ENCODE measurements around the gene NOS3. TPM values are rescaled to one million over a fixed set of nuclear protein-coding genes. Genes with fewer than 3 reads are reported as not detected.

Gene NOS3
- total and polyA plus RNA-seq, 2 of the 13 experiments (the other 11 are each of a cell fraction or from before 2014, with no cell fraction given): 3.7 to 7.5 TPM

- no peak for TF ChIP-seq ZBTB40 (IDR thresholded peaks at IDR 0.05)
- 0 out of 2 replicates have a peak, but pooled peaks have one; percentile 22 for TF ChIP-seq ZBTB40 (CRISPR knock-in tag; IDR thresholded peaks at IDR 0.05)
- no peak for TF ChIP-seq ZNF282 (IDR thresholded peaks at IDR 0.05; ENCODE audit: partially characterized antibody)
- no peak for TF ChIP-seq MTA1 (CRISPR knock-in tag; IDR thresholded peaks at IDR 0.05; ENCODE audit: borderline replicate concordance)
- no peak for TF ChIP-seq SMAD3 (CRISPR knock-in tag; IDR thresholded peaks at IDR 0.05)
- TF ChIP-seq ZNF766 (CRISPR knock-in tag; IDR thresholded peaks at IDR 0.05; ENCODE audit: borderline replicate concordance): no peak
- TF ChIP-seq ZBTB25 (CRISPR knock-in tag; IDR thresholded peaks at IDR 0.05): peak; percentile 37; the same call in 1 of the 2 replicates
- no peak for TF ChIP-seq ZNF138 (CRISPR knock-in tag; IDR thresholded peaks at IDR 0.05; ENCODE audit: low read depth)
- no peak for TF ChIP-seq FLYWCH1 (CRISPR knock-in tag; IDR thresholded peaks at IDR 0.05)
- TF ChIP-seq ZNF547 (CRISPR knock-in tag; IDR thresholded peaks at IDR 0.05): no peak; the same call in 1 of the 2 replicates
- peak in 1 of 2 experiments; percentile 35; a peak in 1 of 4 replicates for TF ChIP-seq KLF16 (CRISPR knock-in tag; IDR thresholded peaks at IDR 0.05)
- no peak for TF ChIP-seq MED8 (CRISPR knock-in tag; IDR thresholded peaks at IDR 0.05; ENCODE audit: insufficient replicate concordance)
- TF ChIP-seq RXRA (CRISPR knock-in tag; IDR thresholded peaks at IDR 0.05): no peak
- peak; percentile 73 for TF ChIP-seq ZNF230 (CRISPR knock-in tag; IDR thresholded peaks at IDR 0.05)
- no peak for TF ChIP-seq TP53 (CRISPR knock-in tag; conservative IDR thresholded peaks at IDR 0.05)
- TF ChIP-seq MEIS2 (CRISPR knock-in tag; IDR thresholded peaks at IDR 0.05): no peak; the same call in 1 of the 2 replicates
- TF ChIP-seq HNF4G (IDR thresholded peaks at IDR 0.05; ENCODE audit: borderline replicate concordance, low read depth, low read length): peak; percentile 14; the same call in 1 of the 2 replicates
- no peak for TF ChIP-seq HNF4G (CRISPR knock-in tag; IDR thresholded peaks at IDR 0.05; ENCODE audit: borderline replicate concordance, low read depth)
- no peak for TF ChIP-seq ZNF382 (CRISPR knock-in tag; IDR thresholded peaks at IDR 0.05; ENCODE audit: borderline replicate concordance)
- TF ChIP-seq REPIN1 (CRISPR knock-in tag; IDR thresholded peaks at IDR 0.05; ENCODE audit: borderline replicate concordance, low read depth): 0 out of 2 replicates have a peak, but pooled peaks have one; percentile 28
- no peak for TF ChIP-seq DR1 (CRISPR knock-in tag; IDR thresholded peaks at IDR 0.05)
These were observed 71.8 kb downstream of the NOS3 start (continued) for GRCh38 chr7:151062399-151063211.
